ENCODE measurements around the gene ROR1. TPM values are rescaled to one million over a fixed set of nuclear protein-coding genes. Genes with fewer than 3 reads are reported as not detected.
"Not testable (repeated sequence)": the region's sequence is repeated elsewhere in the genome, so short reads cannot be mapped to it uniquely, and the experiment has no call there.

Gene ROR1
- total RNA-seq, 1 donor from 2014 or later: 12.3 TPM

GRCh38 chr1:63792152-63792551 is 18.3 kb downstream of the ROR1 start:
- DNase-seq (ENCODE audit: low spot score): no peak

- no peak for DNase-seq (ENCODE audit: low spot score)
Observed at GRCh38 chr1:63793741-63794240, 20.0 kb downstream of the ROR1 start.

- no peak for DNase-seq (ENCODE audit: low spot score)
Observed at GRCh38 chr1:63794354-63794753, 20.5 kb downstream of the ROR1 start.

GRCh38 chr1:63794939-63795378 is 21.1 kb downstream of the ROR1 start:
- no peak for DNase-seq (ENCODE audit: low spot score)

GRCh38 chr1:63795455-63795854 is 21.6 kb downstream of the ROR1 start:
- no peak for DNase-seq (ENCODE audit: low spot score)

- DNase-seq (ENCODE audit: low spot score): no peak
Observed at GRCh38 chr1:63797056-63797726, 23.4 kb downstream of the ROR1 start.

GRCh38 chr1:63798284-63798683 is 24.5 kb downstream of the ROR1 start:
- DNase-seq (ENCODE audit: low spot score): no peak

- DNase-seq (ENCODE audit: low spot score): no peak
Observed at GRCh38 chr1:63799307-63799706, 25.5 kb downstream of the ROR1 start.

- no peak for DNase-seq (ENCODE audit: low spot score)
Observed at GRCh38 chr1:63799820-63800219, 26.0 kb downstream of the ROR1 start.

- no peak for DNase-seq (ENCODE audit: low spot score)
Observed at GRCh38 chr1:63802109-63802508, 28.3 kb downstream of the ROR1 start.

GRCh38 chr1:63804829-63805484 is 31.1 kb downstream of the ROR1 start:
- DNase-seq (ENCODE audit: low spot score): no peak

GRCh38 chr1:63807046-63807445 is 33.2 kb downstream of the ROR1 start:
- DNase-seq (ENCODE audit: low spot score): no peak

GRCh38 chr1:63810936-63811469 is 37.2 kb downstream of the ROR1 start:
- no peak for DNase-seq (ENCODE audit: low spot score)

- DNase-seq (ENCODE audit: low spot score): no peak
Observed at GRCh38 chr1:63812071-63812700, 38.4 kb downstream of the ROR1 start.

GRCh38 chr1:63813829-63814277 is 40.0 kb downstream of the ROR1 start:
- no peak for DNase-seq (ENCODE audit: low spot score)

- DNase-seq (ENCODE audit: low spot score): not testable (repeated sequence)
Observed at GRCh38 chr1:63816217-63816815, 42.5 kb downstream of the ROR1 start.

- no peak for DNase-seq (ENCODE audit: low spot score)
Observed at GRCh38 chr1:63817152-63817667, 43.4 kb downstream of the ROR1 start.

GRCh38 chr1:63817700-63818099 is 43.9 kb downstream of the ROR1 start:
- DNase-seq (ENCODE audit: low spot score): no peak

GRCh38 chr1:63818567-63819325 is 44.9 kb downstream of the ROR1 start:
- DNase-seq (ENCODE audit: low spot score): no peak

GRCh38 chr1:63819795-63820194 is 46.0 kb downstream of the ROR1 start:
- DNase-seq (ENCODE audit: low spot score): no peak
